Measurements from ENCODE around the gene PNLIPRP1. TPM values are rescaled to one million over a fixed set of nuclear protein-coding genes. Genes with fewer than 3 reads are reported as not detected.

The PNLIPRP1 gene
- total RNA-seq, 1 donor from 2014 or later: not detected

DNA sequence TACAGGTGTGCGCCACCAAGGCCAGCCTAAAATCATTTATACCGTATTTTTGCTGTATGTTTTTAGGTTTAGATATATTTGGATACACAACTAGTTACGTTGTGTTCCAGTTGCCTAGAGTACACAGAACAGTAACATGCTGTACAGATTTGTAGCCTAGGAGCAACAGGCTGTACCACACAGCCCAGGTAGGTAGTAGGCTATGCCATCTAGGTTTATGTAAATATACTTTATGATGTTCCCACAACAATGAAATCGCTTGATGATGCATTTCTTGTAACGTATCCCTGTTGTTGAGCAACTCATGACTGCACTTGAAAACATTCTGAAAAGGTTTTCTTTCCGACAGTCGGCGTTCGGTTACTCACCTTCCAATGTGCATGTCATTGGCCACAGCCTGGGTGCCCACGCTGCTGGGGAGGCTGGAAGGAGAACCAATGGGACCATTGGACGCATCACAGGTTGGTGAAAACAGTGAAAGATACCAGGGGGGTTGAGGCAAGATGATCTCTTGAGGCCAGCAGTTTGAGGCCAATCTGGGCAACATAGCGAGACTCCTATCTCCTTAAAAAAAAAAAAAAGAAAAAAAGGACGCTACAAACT is 37.3 kb upstream of the PNLIPRP1 start:
- Mint-ChIP-seq H3K36me3 (ENCODE audit: insufficient read depth) (no peaks in the 10 kb centered on the region), H3K27ac (no peak overlapping the region), H3K4me1 (ENCODE audit: low read depth) (no peaks in the 10 kb centered on the region), H3K4me3 (ENCODE audit: low read depth) (no peak overlapping the region), H3K27me3 (no peaks in the 10 kb centered on the region), H3K9me3 (ENCODE audit: low read depth) (no peaks in the 10 kb centered on the region)
- TF ChIP-seq, protein P1, sequence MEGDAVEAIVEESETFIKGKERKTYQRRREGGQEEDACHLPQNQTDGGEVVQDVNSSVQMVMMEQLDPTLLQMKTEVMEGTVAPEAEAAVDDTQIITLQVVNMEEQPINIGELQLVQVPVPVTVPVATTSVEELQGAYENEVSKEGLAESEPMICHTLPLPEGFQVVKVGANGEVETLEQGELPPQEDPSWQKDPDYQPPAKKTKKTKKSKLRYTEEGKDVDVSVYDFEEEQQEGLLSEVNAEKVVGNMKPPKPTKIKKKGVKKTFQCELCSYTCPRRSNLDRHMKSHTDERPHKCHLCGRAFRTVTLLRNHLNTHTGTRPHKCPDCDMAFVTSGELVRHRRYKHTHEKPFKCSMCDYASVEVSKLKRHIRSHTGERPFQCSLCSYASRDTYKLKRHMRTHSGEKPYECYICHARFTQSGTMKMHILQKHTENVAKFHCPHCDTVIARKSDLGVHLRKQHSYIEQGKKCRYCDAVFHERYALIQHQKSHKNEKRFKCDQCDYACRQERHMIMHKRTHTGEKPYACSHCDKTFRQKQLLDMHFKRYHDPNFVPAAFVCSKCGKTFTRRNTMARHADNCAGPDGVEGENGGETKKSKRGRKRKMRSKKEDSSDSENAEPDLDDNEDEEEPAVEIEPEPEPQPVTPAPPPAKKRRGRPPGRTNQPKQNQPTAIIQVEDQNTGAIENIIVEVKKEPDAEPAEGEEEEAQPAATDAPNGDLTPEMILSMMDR (IDR thresholded peaks at IDR 0.05; ENCODE audit: unreplicated experiment): no peak
- no peak for DNase-seq (ENCODE audit: low spot score, unreplicated experiment)

DNA sequence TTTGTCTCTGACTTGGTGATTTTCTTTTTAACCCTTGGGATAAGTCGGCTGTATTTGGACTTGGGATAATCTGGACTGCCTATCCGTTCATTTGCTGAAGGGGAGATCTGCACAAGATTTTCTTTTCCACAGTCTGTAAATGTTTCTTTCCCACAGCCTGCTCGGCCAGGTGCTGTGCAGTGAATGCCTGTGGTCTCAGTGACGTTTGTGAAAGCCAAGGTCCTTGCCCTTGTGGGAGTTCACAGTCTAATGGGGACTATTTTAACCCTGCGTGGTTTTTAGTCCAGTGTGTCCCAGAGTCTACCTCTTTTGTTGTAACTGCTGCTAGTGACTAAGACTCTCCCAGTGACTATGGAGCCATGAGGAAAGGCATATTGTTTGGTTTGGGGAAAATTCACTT is 36.1 kb upstream of the PNLIPRP1 start:
- no peaks in the 10 kb centered on the region for H3K9me3 Mint-ChIP-seq (ENCODE audit: low read depth)
- no peak for DNase-seq (ENCODE audit: low spot score, unreplicated experiment)
- TF ChIP-seq, protein P1 (IDR thresholded peaks at IDR 0.05; ENCODE audit: unreplicated experiment): no peak
- no peaks in the 10 kb centered on the region for H3K36me3 Mint-ChIP-seq (ENCODE audit: insufficient read depth)
- peaks cover 1% of the 10 kb centered on the region for H3K4me1 Mint-ChIP-seq (ENCODE audit: low read depth)
- H3K27ac Mint-ChIP-seq: no peak overlapping the region
- no peaks in the 10 kb centered on the region for H3K27me3 Mint-ChIP-seq
- H3K4me3 Mint-ChIP-seq (ENCODE audit: low read depth): no peak overlapping the region

DNA sequence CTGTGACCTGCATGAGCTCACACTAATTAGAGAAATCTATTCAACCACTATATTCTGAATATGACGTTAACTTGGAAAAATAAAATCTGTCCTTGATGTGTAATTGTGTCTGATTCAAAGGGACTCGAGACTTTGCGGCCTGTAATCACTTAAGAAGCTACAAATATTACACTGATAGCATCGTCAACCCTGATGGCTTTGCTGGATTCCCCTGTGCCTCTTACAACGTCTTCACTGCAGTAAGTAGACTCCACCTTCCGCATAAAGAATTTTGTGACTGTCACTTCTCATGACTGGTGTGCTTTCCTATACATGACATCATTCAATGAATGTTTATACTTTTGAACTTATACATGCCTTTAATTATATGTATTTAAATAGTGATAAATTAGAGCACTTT is 34.9 kb upstream of the PNLIPRP1 start:
- DNase-seq (ENCODE audit: low spot score, unreplicated experiment): no peak
- no peaks in the 10 kb centered on the region for H3K36me3 Mint-ChIP-seq (ENCODE audit: insufficient read depth)
- H3K27me3 Mint-ChIP-seq: no peaks in the 10 kb centered on the region
- no peak overlapping the region for H3K27ac Mint-ChIP-seq
- H3K4me1 Mint-ChIP-seq (ENCODE audit: low read depth): peaks cover 1% of the 10 kb centered on the region
- H3K4me3 Mint-ChIP-seq (ENCODE audit: low read depth): no peak overlapping the region
- TF ChIP-seq, protein P1 (IDR thresholded peaks at IDR 0.05; ENCODE audit: unreplicated experiment): no peak
- no peaks in the 10 kb centered on the region for H3K9me3 Mint-ChIP-seq (ENCODE audit: low read depth)

DNA sequence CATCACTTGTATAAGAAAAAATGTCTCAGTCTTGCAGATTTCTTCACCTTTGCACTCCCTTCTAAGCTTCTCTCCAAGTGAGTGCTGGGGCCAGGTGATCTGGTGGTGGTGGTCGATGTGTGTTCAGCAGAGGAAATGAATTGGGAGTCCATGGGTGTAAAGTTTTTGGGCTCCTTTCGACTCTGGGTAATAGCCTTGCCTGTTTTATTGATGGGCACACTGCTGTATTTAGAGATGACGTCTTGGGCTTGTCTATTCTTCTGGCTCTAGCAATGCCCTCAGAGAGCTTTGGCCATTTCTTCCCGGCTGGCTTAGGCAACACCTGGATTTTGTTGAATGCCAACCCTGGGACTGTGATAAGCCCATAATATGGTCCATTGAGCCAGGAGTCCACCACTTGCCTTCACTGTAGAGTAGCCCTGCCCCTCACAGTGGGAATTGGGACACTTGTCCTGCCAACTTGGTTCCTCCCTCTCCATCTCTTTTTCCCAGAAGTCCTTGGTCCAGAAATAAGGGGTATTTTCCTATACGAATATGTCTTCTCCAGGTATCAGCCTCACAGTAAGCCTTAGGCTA is 33.4 kb upstream of the PNLIPRP1 start:
- Mint-ChIP-seq H3K36me3 (ENCODE audit: insufficient read depth) (no peaks in the 10 kb centered on the region), H3K9me3 (ENCODE audit: low read depth) (no peaks in the 10 kb centered on the region), H3K27me3 (no peaks in the 10 kb centered on the region), H3K4me1 (ENCODE audit: low read depth) (peaks cover 1% of the 10 kb centered on the region), H3K27ac (no peak overlapping the region), H3K4me3 (ENCODE audit: low read depth) (no peak overlapping the region)
- DNase-seq (ENCODE audit: low spot score, unreplicated experiment): no peak
- TF ChIP-seq, protein P1 (IDR thresholded peaks at IDR 0.05; ENCODE audit: unreplicated experiment): no peak

DNA sequence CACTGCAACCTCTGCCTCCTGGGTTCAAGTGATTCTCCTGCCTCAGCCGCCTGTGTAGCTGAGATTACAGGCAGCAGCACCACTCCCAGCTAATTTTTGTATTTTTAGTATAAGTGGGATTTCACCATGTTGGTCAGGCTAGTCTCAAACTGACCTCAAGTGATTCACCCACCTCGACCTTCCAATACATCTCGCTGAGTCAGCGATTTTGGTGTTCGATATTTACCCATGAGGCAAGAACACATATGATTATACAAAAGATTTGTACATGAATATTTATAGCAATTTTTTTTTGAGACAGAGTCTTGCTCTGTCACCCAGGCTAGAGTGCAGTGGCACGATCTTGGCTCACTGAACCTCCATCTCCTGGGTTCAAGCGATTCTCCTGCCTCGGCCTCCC is 25.2 kb upstream of the PNLIPRP1 start:
- DNase-seq (ENCODE audit: low spot score, unreplicated experiment): no peak
- Mint-ChIP-seq H3K36me3 (ENCODE audit: insufficient read depth) (no peaks in the 10 kb centered on the region), H3K4me3 (ENCODE audit: low read depth) (no peak overlapping the region), H3K4me1 (ENCODE audit: low read depth) (no peaks in the 10 kb centered on the region), H3K27me3 (peaks cover 8% of the 10 kb centered on the region), H3K9me3 (ENCODE audit: low read depth) (no peaks in the 10 kb centered on the region), H3K27ac (no peak overlapping the region)
- TF ChIP-seq, protein P1 (IDR thresholded peaks at IDR 0.05; ENCODE audit: unreplicated experiment): no peak
